ENCODE measurements around the gene HMG20B. TPM values are rescaled to one million over a fixed set of nuclear protein-coding genes. Genes with fewer than 3 reads are reported as not detected.

HMG20B gene
- total and polyA plus RNA-seq, 2 of the 8 experiments (the other 6 are each of a cell fraction or from before 2014, with no cell fraction given), result 42.9 to 74.2 TPM

DNA sequence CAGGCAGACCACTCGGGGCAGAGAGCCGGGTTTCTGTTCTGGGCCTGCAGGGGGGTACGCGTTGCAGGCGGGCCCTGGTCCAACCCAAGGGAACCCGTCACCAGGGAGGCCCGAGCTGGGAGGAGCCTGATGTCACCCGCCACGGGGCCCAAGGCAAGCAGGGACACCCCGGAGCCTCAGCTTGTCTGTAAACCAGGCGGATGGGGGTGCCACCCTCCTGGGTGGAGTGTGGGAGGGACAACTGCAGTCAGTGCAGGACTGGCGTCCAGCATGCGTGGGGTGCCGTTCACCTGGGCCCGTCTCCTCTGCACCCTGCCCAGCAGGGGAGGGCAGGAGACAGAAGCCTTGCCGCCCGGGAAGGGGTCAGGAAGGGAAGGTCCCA, 46.9 kb downstream of the HMG20B start:
- Histone ChIP-seq H3K4me3 (ENCODE audit: extremely low read depth in 1 of 4, insufficient read depth in 2 of 4, low read depth in 3 of 4, low read length in 4 of 4) (no peak overlapping the region), H2BK120ac (replicated peaks; ENCODE audit: low read depth, low read length) (no peak overlapping the region)

More for the DNA sequence above, 46.9 kb downstream of the HMG20B start:
- DNase-seq (ENCODE audit: low read depth in 1 of 2, low spot score in 2 of 2) (no peak), FAIRE-seq (no peak)
- 84% methylated on average over 16 of the region's 17 CpGs; no CpG with 5 or more reads in 1 of the 2 experiments for WGBS, 2 experiments (ENCODE audit: extremely low coverage in 1 of 2, insufficient coverage in 1 of 2, insufficient read length in 1 of 2, insufficient replicate concordance in 2 of 2, low coverage in 1 of 2, low lambda C conversion rate in 2 of 2, missing lambda C conversion rate in 1 of 2)
- Histone ChIP-seq H3K23ac (ENCODE audit: insufficient read length) (no peak overlapping the region), H2BK20ac (ENCODE audit: low read length) (no peak overlapping the region), H2BK5ac (ENCODE audit: low read depth, low read length) (no peak overlapping the region), H4K20me1 (replicated peaks in 1 of 2; ENCODE audit: control insufficient read depth in 1 of 2, insufficient read depth in 2 of 2, low read length in 2 of 2) (peaks cover 0 to 13% of the 10 kb centered on the region in 2 experiments), H3K4me2 (ENCODE audit: insufficient read depth in 1 of 2, low read depth in 2 of 2, low read length in 2 of 2) (no peak overlapping the region), H2BK12ac (ENCODE audit: low read depth, low read length) (no peak overlapping the region), H2AFZ (ENCODE audit: low read length) (no peak overlapping the region), H3K14ac (ENCODE audit: insufficient read length) (no peak overlapping the region), H3K4ac (replicated peaks; ENCODE audit: insufficient read length, low read depth, low read length) (no peak overlapping the region), H3K23me2 (ENCODE audit: low read depth, low read length) (no peaks in the 10 kb centered on the region), H3K79me1 (ENCODE audit: low read depth, low read length) (peaks cover 7% of the 10 kb centered on the region), H4K5ac (ENCODE audit: insufficient read length, low read depth, low read length) (no peak overlapping the region), H3K27ac (ENCODE audit: low read depth, low read length) (no peak overlapping the region), H2AK5ac (ENCODE audit: low read depth, low read length) (no peak overlapping the region), H3K18ac (ENCODE audit: extremely low read depth, low read length) (no peak overlapping the region), H3K36me3 (ENCODE audit: control insufficient read depth in 2 of 4, insufficient read depth in 4 of 4, low read length in 3 of 4) (peaks cover 2 to 5% (median 3%) of the 10 kb centered on the region in 4 experiments; a peak in 4 of 8 replicates), H3K4me1 (replicated peaks in 1 of 4; ENCODE audit: control insufficient read depth in 3 of 4, insufficient read depth in 4 of 4, low read length in 3 of 4) (peaks cover 0 to 3% (median under 1%) of the 10 kb centered on the region in 4 experiments; a peak in 4 of 7 replicates), H4K8ac (ENCODE audit: extremely low read depth, insufficient read depth, low read length) (no peak overlapping the region), H2BK15ac (ENCODE audit: low read length) (no peak overlapping the region), H3K9me3 (ENCODE audit: insufficient read depth in 2 of 2, low read depth in 1 of 2, low read length in 1 of 2) (no peaks in the 10 kb centered on the region), H3K56ac (replicated peaks; ENCODE audit: insufficient read length, low read depth, low read length) (no peak overlapping the region), H3K27me3 (replicated peaks in 1 of 4; ENCODE audit: control insufficient read depth in 3 of 4, extremely low read depth in 1 of 4, insufficient read depth in 3 of 4, low read length in 3 of 4) (no peaks in the 10 kb centered on the region), H3K9ac (replicated peaks in 1 of 4; ENCODE audit: extremely low read depth in 1 of 4, low read depth in 3 of 4, low read length in 3 of 4) (no peak overlapping the region), H4K91ac (replicated peaks; ENCODE audit: insufficient read length, low read length) (no peak overlapping the region), H3K79me2 (ENCODE audit: control insufficient read depth in 1 of 2, insufficient read depth in 2 of 2, low read length in 2 of 2) (peaks cover 0 to 4% of the 10 kb centered on the region in 2 experiments; a peak in 2 of 4 replicates)
- CTCF ChIA-PET (ENCODE audit: partially characterized antibody), result interaction anchor here (0.6 to 7.3 kb wide), 10 partner anchors 8 to 100 kb away, joined by 3 to 38 read pairs (median 4); partner anchors contain the start of genes GIPC3 and TBXA2R
- TF ChIP-seq NANOG (IDR thresholded peaks at IDR 0.05; ENCODE audit: insufficient read depth, low read depth, low read length, poor library complexity, severe bottlenecking), result no peak
- no peak for TF ChIP-seq CBX8 (IDR thresholded peaks at IDR 0.05; ENCODE audit: borderline replicate concordance, low read depth, low read length)
- TF ChIP-seq EP300 (IDR thresholded peaks at IDR 0.05; ENCODE audit: borderline replicate concordance in 1 of 2, low read depth in 2 of 2, low read length in 2 of 2), result no peak
- TF ChIP-seq SIN3A (conservative IDR thresholded peaks at IDR 0.05 in 1 of 2, IDR thresholded peaks at IDR 0.05 in 1 of 2; ENCODE audit: low read depth in 1 of 2, low read length in 2 of 2), result no peak
- no peak for TF ChIP-seq SP1 (IDR thresholded peaks at IDR 0.05; ENCODE audit: low read depth, low read length)
- no peak for TF ChIP-seq CHD2 (IDR thresholded peaks at IDR 0.05; ENCODE audit: low read length)
- TF ChIP-seq, protein P1, sequence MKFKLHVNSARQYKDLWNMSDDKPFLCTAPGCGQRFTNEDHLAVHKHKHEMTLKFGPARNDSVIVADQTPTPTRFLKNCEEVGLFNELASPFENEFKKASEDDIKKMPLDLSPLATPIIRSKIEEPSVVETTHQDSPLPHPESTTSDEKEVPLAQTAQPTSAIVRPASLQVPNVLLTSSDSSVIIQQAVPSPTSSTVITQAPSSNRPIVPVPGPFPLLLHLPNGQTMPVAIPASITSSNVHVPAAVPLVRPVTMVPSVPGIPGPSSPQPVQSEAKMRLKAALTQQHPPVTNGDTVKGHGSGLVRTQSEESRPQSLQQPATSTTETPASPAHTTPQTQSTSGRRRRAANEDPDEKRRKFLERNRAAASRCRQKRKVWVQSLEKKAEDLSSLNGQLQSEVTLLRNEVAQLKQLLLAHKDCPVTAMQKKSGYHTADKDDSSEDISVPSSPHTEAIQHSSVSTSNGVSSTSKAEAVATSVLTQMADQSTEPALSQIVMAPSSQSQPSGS (IDR thresholded peaks at IDR 0.05; ENCODE audit: low read length), result no peak
- no peak for TF ChIP-seq BACH1 (IDR thresholded peaks at IDR 0.05; ENCODE audit: low read length)
- TF ChIP-seq GABPA (IDR thresholded peaks at IDR 0.05; ENCODE audit: borderline replicate concordance, insufficient read depth, low read length), result no peak
- TF ChIP-seq CHD1 (IDR thresholded peaks at IDR 0.05; ENCODE audit: low read depth, low read length), result no peak
- no peak for TF ChIP-seq POU5F1 (IDR thresholded peaks at IDR 0.05; ENCODE audit: low read depth, low read length)
- POLR2A ChIA-PET (ENCODE audit: partially characterized antibody), result interaction anchor here (0.6 to 1.4 kb wide), 4 partner anchors 11 to 119 kb away, joined by 3 to 6 read pairs (median 4); partner anchors contain the start of gene DOHH
